RPMI7951 (cell line): ENCODE results near the gene MAP3K10. TPM values are rescaled to one million over a fixed set of nuclear protein-coding genes. Genes with fewer than 3 reads are reported as not detected.
"Not testable (repeated sequence)": the region's sequence is repeated elsewhere in the genome, so short reads cannot be mapped to it uniquely, and the experiment has no call there.

Experiments used
- DNase-seq: peaks from one replicate; pipeline ENCODE4 v3.0.0-alpha.2; 2012; ENCODE audit warnings: low read depth
- total RNA-seq: library from RNA; depleted of rRNA; stranded (reverse); fragments of >200 nt; shearing (Covaris generic); gene quantifications from 2 replicates; pipeline ENCODE4 v1.2.3, GENCODE V29; 2014

MAP3K10 gene
- total RNA-seq, 1 experiment from 2014 or later = 4.9 TPM

GRCh38 chr19:40217027-40217810 is 26.0 kb downstream of the MAP3K10 start:
- DNase-seq = no peak

- no peak for DNase-seq
Observed at GRCh38 chr19:40217934-40218890, 27.0 kb downstream of the MAP3K10 start, which contains the start of gene TTC9B. Gene TTC9B (minus strand): TSS chr19:40218384. CDS start chr19:40218381, 3 bp downstream.

- not testable (repeated sequence) for DNase-seq
Observed at GRCh38 chr19:40219029-40219428, 27.8 kb downstream of the MAP3K10 start.

GRCh38 chr19:40219721-40220276 is 28.6 kb downstream of the MAP3K10 start:
- peak; percentile 78 for DNase-seq

- DNase-seq = no peak
Observed at GRCh38 chr19:40220674-40221073, 29.4 kb downstream of the MAP3K10 start.

GRCh38 chr19:40221858-40222619 is 30.8 kb downstream of the MAP3K10 start:
- peak; percentile 85 for DNase-seq

- no peak for DNase-seq
Observed at GRCh38 chr19:40223135-40223822, 32.1 kb downstream of the MAP3K10 start.

GRCh38 chr19:40224342-40225150 is 33.3 kb downstream of the MAP3K10 start:
- DNase-seq = no peak

GRCh38 chr19:40225440-40226305 is 34.4 kb downstream of the MAP3K10 start:
- peak; percentile 17 for DNase-seq

- DNase-seq = no peak
Observed at GRCh38 chr19:40228346-40228745, 37.1 kb downstream of the MAP3K10 start.

GRCh38 chr19:40228863-40229262 is 37.6 kb downstream of the MAP3K10 start:
- no peak for DNase-seq

- peak; percentile 31 for DNase-seq
Observed at GRCh38 chr19:40229484-40229883, 38.3 kb downstream of the MAP3K10 start.

- DNase-seq = no peak
Observed at GRCh38 chr19:40229926-40230417, 38.7 kb downstream of the MAP3K10 start.

- no peak for DNase-seq
Observed at GRCh38 chr19:40231057-40231456, 39.8 kb downstream of the MAP3K10 start.

- no peak for DNase-seq
Observed at GRCh38 chr19:40231544-40232424, 40.6 kb downstream of the MAP3K10 start.

- DNase-seq = no peak
Observed at GRCh38 chr19:40232479-40232878, 41.3 kb downstream of the MAP3K10 start.

GRCh38 chr19:40232949-40233810 is 42.0 kb downstream of the MAP3K10 start:
- no peak for DNase-seq
